Measurements from ENCODE around the gene ELMO1.

ELMO1 gene

DNA sequence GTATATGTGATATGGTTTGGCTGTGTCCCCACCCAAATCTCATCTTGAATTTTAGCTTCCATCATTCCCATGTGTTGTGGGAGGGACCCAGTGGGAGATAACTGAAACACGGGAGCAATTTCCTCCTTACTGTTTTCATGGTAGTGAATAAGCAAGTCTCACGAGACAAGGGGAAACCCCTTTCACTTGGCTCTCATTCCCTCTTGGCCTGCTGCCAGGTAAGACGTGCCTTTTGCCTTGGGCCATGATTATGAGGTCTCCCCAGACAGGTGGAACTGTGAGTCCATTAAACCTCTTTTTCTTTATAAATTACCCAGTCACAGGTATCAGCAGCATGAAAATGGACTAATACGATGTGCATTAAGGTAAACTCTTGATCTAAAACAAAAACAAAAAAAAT lies 367.2 kb downstream of the ELMO1 start:
- no peak for DNase-seq

DNA sequence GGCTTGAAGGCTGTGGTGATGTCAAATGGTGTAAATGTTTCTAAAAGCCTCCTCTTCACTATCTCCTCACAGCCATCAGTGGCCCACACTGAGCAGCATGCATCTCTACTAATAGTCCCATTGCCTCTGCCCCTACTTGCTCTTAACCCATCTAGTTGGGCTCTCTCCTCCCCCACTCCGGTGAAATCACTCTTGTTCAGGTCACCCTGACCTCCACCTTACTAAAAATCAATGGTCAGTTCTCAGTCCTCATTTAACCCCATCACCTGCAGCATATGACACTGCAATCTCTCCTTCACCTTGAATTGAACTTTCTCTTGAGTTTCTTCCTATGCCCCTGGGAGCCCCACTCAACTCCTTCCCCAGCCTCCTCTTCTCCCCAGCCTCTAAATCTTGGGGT lies 369.2 kb downstream of the ELMO1 start:
- no peak for DNase-seq

DNA sequence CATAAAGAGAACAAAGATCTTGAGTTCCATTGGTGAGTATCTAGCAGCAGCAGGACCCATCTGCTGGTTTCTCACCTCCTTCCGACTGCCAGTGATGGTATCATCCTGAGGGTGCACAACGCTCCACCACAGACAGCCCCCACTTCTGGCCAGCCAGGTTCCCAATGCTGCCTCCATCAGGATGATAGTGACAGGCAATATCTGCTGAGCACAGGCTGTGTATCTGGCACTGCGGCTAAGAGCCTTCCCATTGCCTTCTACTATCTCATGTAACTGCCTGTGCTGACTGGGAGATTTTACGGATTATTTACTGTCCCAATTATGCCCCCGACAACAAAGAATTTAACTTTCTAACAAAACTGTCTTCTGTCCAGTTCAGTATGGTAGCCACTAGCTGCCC lies 372.0 kb downstream of the ELMO1 start:
- no peak for DNase-seq

DNA sequence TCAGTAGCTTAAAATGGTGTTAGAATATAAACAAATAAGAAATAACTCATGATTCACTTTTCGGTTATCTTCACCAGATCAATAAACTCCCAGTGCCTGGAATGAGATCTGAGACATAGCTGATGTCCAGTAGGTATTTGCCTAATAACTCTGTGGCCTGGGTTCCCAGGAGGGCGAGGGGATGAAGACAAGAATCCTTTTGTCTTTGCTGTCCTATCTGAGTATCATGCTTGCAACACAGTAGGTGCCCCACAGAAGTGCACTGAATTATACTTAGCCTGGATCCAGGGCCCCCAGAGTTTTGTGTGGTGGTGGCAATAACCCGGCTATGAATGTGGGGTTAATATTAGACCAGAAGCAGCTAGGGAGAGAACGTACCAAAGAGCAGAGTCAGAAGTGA lies 374.3 kb downstream of the ELMO1 start:
- no peak for DNase-seq

DNA sequence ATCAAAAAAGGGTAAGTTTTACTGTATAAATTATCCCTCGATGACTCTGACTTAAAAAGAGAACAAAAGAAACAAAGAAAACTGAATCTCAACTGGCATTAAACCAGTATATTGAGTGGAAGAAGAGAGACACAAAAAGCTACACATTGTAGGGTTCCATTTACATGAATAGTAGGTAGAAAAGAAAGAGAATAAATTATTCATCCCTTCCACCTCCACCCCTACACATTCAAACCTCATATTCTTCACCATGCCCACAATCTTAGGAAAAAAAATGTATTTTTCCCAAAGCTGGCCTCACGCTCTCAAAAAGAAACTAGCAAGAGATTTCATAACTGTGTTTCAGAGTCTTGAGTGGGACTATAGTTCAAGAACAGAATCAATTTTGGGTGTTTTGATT lies 377.5 kb downstream of the ELMO1 start:
- no peak for DNase-seq

DNA sequence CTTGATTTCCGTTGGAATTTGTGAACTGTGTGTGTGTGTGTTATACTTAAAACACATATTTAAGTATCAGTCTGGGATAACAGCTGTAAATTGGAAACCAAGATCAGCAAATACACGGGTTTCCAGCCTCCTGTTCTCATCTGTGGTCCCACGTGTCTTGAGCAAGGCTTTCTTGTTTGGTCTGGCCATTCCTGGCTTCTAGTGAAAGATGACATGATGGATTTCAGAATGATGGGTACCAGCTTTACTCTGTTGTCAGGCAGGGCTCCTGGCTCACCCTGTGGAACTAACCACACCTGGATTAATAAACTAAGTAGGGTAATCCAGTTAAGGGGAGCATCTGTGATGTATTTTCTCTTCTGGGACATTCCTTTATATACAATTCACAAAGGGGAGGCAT lies 378.2 kb downstream of the ELMO1 start:
- no peak for DNase-seq

DNA sequence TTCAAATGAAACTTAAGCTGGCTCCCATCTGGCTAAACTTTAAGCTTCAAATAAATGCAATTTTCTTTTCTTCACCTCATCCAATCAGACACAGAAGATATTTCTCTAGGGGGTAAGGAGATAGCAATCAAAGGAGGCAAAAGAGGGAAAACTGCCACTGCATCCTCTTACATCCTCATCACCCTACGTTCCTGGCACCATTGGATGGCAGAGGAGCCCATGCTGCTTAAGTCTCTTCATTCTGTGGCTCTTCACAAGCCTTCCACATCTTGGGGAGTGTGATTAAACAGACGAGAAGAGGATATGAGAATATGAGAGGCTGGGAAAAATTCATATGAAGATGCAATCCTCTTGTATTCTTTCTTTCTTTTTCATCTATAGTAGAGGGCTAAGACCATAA lies 378.6 kb downstream of the ELMO1 start:
- DNase-seq = no peak

DNA sequence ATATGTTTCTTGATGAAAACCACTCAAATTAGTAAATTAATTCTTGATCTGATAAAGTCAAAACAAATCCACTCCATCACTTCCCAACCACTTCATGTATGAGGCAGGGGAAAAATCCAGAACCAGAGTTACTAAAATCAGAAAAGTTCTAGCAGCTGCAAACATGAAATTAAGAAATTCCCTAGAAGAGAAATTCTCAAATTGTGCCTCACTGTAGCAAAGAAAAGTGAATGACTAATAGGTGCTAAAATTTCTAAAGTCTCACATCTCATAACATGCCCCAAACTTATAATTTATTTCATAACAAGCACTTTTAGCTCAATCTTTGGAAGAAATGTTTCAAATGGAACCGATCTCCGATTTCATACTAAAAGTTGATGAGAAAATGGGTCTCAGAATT lies 379.3 kb downstream of the ELMO1 start:
- no peak for DNase-seq

DNA sequence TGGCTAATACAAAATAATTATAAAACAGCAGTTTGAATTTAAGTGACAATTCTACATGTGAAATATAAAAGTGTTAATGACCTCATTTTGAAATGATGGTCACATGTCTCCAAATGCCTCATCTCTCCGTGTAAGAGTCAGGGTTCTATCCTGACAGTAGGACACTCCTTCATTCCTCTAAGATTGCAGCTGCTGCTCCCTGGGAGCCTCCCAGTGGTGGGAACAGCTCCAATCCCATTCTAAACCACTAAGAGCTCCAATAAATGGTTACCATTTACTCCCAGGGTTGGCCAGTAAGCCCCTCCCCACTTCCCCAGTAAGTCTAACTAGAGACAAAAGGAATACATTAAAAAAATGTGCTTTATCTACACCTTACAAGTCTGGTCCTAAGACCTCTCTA lies 379.8 kb downstream of the ELMO1 start:
- no peak for DNase-seq

DNA sequence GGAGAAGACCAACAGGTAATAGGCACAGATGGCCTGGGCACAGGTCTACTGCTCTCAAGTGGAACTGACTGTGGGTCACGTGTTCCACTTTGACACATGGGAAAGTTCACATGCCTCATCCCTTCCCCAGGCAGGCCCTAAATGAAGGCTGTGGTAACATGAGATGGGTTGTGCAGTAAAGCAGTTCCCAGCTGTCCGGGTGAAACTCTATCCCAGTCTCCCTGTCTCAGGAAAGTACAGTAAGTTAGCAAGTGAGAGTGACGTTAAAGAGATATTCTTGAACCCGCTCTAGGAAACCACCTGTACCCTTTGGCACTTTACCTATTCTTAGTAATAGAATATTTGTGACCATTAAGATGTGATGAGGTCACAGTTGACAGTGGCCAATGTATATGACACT lies 380.6 kb downstream of the ELMO1 start:
- no peak for DNase-seq

DNA sequence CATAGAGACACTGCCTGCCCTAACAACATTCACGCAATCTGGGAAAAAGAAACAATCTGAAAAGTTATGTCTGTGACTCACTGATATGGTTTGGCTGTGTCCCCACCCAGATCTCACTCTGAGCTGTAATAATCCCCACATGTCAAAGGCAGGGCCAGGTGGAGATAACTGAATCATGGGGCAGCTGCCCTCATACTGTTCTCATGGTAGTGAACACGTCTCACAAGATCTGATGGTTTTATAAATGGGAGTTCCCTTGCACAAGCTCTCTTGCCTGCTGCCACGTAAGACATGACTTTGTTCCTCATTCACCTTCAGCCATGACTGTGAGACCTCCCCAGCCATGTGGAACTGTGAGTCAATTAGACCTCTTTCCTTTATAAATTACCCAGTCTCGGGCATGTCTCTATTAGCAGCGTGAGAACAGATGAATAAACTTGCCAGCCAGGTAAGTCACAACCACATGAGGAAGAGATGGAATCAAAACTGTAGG lies 382.8 kb downstream of the ELMO1 start:
- no peak for DNase-seq

DNA sequence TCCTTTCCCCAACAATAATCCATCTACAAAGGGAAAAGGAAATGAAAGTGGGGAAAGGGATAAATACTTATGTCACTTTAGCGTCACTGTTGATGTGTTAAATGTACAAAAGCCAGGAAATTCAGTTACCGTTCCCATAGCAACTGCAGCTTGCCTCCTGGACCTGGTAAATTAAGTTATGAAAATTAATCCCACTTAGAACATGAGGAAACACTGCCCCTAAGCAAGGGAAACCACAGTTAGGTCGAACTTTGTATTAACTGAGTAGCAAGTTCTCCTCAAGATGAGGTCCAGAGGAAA lies 386.2 kb downstream of the ELMO1 start:
- no peak for DNase-seq

DNA sequence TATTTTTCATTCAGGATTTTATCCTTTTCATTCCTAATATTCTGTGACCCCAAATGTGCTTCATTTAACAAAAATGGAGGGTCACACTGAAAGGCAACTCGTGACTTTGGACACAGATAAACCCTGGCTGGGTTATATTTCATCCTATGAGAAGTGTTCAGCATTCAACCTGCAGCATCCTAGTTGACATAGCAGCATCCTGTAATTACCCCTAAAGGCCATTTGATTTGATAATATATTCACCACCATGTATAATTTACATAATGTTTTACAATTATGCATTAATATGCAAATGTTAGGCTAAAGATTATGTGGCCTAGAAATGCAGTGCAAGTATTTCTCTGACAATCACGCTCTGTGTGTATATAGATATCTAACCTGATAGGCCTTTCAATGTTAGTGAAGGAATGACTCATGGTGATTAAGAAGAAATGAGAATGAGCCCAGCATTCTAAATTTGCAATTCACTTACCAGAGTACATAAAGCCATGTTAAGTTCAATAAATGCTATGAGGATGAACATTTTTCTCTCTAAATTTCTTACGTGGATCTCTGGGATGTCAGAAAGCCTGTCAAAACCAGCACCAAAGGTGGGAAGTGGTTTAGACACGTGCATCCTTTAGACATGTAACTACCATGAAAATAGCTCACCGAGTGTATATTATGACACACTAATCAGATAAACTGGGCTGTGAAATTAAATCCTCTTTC lies 386.7 kb downstream of the ELMO1 start:
- DNase-seq = no peak

DNA sequence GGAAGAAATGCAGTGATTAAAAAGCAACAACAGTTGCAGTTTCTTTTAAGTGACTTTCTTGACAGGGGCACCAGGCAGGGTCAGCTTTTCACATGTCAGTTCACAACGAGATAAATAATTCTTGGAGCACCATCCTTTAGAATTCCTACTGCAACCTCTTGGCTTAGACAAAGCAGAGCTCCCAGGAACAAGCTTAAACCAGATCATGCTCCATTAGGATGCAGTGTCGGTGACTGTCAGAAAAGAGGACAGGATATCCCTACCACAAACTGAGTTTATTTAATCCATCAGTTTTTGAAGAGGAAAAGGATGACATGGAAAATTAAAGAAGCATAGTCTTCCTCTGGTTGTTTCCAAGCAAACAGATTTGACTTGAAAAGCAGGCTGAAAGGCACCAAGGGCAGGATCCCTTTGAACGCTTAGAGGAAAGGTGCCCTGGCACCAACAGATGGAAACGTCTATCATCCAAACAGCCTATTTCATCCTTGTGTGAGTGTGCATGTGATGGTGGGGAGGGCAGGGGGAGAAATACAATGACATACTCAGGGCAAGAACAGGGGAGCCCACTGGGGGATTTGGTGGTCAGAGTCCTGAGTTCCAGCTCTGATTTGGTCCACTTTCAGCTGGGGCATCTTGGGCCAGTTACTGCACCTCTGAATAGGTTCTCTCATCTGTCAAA lies 392.3 kb downstream of the ELMO1 start:
- no peak for DNase-seq

DNA sequence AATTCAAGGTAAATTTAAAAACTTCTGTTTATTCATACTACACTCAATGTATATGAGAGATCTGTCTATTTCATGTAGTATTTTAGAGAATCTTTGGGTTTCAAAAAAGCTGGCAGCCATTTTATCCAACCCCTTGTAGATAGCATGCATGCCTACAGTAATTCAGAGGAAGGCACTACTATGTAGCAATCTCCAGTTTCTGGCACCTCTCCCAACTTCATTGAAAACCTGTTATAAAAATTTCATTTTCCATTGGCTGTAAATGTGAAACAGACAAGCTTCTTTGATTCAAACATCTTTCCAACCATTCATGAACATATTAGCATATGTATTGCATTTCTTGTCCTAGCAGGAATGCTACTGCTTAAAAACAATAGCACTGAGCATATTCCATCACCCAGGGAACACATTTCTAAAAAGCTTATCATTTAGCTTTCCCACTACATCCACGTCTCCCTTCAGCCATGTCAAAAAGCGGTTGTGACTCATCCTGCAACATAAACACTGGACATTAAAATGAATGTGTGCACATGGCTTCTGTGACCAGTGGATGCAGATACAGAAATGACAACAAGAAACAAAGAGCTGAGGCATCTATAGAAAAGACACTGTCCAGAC lies 393.9 kb downstream of the ELMO1 start:
- no peak for DNase-seq

DNA sequence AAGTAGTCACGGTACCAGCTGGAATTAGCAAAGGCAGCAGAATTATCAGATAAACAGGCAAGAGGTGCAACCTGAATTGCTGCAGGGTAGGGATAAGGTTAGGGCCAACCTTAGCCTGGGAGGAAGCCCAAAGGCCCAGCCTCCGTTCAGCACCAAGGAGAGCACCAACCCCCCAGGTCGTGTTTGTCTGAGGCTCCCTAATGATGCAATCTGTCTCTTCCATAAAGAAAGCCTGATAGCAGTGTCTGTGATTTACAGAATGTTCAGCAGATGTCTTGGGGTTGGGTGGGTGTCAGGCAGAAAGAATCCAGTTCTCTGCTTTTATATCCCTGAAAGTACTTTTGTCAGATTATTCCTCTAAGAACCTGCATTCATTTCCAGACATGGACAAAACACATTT lies 396.0 kb downstream of the ELMO1 start:
- DNase-seq = no peak

DNA sequence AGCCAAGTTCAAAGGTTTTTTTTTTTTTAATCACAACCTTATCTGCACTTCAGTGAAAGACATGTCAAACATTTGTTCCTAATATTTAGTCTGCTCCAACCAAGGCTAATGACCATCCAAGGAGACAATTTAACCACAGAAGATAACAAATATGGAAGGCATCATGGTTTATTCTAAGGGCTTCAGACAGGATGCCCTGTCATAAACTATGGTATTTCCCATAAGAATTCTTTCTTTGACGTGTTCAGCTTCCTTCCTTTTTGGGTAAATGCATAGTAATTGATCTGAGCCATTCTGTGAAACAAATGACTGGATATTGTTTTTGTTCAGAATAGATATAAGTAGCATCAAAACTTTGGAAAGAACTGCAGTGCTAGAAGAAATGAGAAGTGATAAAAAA lies 397.9 kb downstream of the ELMO1 start:
- DNase-seq = no peak

DNA sequence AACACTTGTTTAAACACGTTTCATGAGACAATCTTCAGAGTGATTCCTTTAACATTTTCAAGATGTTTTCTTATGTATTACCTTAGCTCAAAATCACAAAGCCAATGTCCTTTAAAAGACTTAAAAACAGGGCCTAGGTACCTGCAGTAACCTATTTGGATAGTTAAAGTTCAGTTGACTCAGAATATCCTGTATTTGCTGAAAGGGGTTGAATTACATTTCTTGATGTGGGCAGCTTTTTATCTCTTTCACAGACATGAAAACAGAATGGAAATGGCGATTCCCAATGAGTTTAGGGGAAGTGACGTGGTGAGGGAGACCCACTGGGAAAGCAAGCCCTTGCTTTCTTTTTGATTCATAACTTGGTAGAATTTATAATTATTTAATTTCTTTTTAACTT lies 400.0 kb downstream of the ELMO1 start:
- DNase-seq = no peak

DNA sequence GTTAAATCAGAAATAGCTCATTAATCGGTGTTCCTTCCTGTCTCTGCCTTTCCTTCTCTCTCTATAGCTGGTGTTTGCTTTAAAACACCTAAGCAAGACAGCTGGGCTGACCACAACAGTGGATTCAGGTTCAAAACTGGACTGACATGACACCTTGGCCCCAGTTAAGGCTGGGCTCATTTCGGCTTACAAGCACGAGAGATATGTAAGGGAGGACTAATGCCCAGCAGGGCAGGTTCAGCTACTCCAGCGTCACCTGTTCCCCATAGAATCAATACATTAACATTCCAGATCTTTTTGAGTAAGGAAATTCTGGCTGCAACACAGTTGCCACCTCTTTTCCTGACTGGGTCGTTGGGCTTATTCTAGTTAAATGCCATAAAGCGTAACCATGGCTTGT lies 401.4 kb downstream of the ELMO1 start:
- DNase-seq = no peak

DNA sequence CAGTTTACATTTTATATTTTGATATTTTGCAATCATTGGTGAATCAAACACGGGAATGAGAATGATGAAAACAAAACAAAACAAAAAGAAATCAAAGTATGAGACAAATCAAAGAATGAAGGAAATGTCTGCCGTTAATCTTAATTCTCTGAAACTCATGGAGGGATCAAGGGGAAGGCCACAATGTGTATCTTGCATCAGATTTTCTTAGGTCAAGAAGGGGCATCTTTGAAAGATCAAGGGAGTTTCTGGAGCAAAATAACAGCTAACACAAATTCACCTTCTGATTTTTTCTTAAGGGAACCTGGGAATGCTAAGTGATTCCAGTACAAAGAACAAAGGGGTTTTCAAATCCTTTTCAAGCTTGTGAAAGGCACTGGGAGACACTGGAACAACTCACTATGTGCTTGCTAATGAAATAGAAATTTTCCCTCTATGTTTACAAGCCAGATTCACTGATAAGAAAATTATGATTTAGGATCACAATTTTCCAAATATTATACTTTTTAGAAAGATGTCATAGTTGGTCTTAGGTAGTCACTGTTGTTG lies 402.1 kb downstream of the ELMO1 start:
- DNase-seq = no peak

DNA sequence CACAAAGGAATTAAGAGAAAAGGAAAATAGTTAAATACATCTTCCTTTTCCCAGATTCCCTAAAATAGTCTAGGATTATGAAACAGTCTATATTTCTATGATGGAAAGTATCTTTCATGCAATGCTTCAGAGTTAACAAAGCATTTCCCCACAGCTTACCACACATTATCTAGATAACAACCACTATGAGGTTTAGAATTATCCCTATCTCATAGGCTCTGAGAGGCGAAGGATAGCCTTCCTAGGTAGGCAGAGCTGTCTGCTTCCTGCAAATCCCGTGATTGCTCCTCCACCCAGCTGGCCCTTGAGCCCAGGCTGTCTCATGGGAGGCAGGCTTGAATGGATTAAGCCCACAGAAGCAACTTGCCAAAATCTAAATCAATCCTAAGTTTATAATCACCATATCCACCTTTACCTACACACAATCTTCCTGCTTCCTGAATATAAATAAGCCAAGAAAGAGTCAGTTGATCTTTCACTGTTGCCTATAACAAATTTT lies 402.9 kb downstream of the ELMO1 start:
- DNase-seq = no peak

DNA sequence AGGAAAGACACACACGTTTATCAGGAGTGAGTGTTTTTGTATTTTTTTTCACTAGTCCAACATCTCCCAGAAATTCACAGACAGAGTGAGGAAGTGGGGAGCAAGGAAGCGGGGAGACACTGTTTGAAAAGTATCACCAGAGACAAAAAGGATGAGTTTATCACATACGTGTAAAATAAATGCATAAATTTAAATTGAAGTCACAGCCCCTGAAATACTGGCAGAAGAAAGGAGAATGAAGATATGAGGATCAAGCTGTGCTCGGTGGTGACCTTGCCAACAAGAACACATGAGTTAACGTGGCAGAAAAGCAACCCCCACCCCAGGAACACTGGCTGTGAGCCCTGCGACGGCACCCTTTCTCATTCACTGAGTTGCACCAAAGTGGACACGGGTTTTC lies 407.2 kb downstream of the ELMO1 start:
- no peak for DNase-seq

DNA sequence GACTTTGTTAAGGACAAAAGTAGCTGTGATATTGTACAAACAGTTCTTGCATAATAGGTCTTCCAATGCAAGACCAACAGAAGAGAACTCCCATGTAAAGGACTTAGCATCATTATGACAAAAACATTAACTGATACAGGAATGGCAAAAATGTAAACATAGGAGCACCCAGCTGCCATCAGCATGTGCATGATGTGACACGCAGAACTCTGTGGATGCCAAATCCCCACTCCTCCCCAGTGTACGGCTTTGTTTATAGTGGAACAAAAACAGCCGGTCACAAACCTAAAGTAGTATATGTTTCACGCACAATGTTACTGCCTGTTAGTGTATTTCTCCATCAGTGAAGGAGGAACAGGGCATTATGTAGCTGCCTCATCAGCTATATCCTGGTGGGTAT lies 408.3 kb downstream of the ELMO1 start:
- no peak for DNase-seq

DNA sequence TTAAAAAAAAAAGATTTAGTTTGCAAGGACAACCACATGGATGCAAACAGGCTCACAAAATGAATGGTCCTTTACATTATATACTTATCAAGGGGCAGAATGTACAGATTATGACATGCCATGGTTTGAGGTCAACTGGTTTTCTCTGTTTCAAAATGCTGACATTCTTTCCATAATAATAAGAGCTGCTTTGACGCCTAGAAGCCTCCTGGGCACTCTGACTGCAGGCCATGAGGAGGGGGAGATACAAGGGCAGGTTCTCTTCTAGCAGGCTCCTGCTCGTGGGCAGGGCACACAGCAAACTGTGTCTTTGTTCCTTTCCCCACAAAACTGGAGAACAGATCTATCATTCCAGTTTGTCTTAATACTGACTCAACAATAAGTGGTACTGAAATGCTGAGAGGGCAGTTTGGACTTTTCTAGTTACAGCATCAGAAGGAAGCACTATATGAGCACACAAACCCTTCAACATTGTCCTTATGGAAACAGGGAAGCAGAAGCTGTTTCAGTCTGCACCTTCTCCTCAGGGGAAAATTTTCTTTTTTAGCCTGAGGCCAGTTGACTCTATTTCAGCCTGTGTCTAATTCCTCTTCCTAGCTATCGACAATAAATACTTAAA lies 409.4 kb downstream of the ELMO1 start:
- no peak for DNase-seq

Measured in midbrain (tissue), 1 donor.